Activated B cell treated with CpG ODN at 0.5 μM for 24 hours (primary cell): Measurements from ENCODE around the gene WBP1L. TPM values are rescaled to one million over a fixed set of nuclear protein-coding genes. Genes with fewer than 3 reads are reported as not detected.

ENCODE experiments used
- ATAC-seq: fragments of 200-7000 bp; cut with Tn5 transposase; one replicate; pipeline ENCODE4 v1.10.0; 2021; ENCODE audit warnings: low read depth, mild to moderate bottlenecking, moderate library complexity
- CTCF ChIA-PET: fragments of 350-600 bp; sonication (Branson Sonifier 250); formaldehyde crosslinking; loops from one replicate; lab custom pipeline; 2021; ENCODE audit warnings: antibody characterized with exemption; lab: Charles Lee
- POLR2A ChIA-PET: fragments of 350-600 bp; sonication (Branson Sonifier 250); formaldehyde crosslinking; loops from one replicate; lab custom pipeline; 2021; ENCODE audit warnings: antibody characterized with exemption; lab: Charles Lee
- DNase-seq: peaks from one replicate; pipeline ENCODE4 v3.0.0; 2022
- H3K27ac Mint-ChIP-seq: one replicate; pipeline ENCODE4 v1.8.0; 2020; ENCODE audit warnings: mixed read lengths
- H3K27me3 Mint-ChIP-seq: one replicate; pipeline ENCODE4 v1.8.0; 2021; ENCODE audit warnings: mixed read lengths
- H3K36me3 Mint-ChIP-seq: one replicate; pipeline ENCODE4 v1.8.0; 2021; ENCODE audit warnings: low read depth, mixed read lengths
- H3K4me1 Mint-ChIP-seq: one replicate; pipeline ENCODE4 v1.8.0; 2021; ENCODE audit warnings: mixed read lengths
- H3K4me3 Mint-ChIP-seq: one replicate; pipeline ENCODE4 v1.8.0; 2020; ENCODE audit warnings: mild to moderate bottlenecking, mixed read lengths
- H3K9me3 Mint-ChIP-seq: one replicate; pipeline ENCODE4 v1.8.0; 2020; ENCODE audit warnings: mixed read lengths
- CTCF ChIP-seq: fragments of 200-600 bp; IDR thresholded peaks from one replicate; pipeline ENCODE4 v1.8.0; 2022; ENCODE audit warnings: antibody characterized with exemption, mild to moderate bottlenecking
- intact Hi-C: fragments of 100-400 bp; cut with micrococcal nuclease; formaldehyde crosslinking; loops from one replicate; pipeline ENCODE4 v1.15.1; 2024
- total RNA-seq: library from RNA; stranded (reverse); gene quantifications from 2 replicates; pipeline ENCODE4 v1.2.3, GENCODE V29; 2022

WBP1L gene
- total RNA-seq, 1 donor from 2014 or later: 30.5 TPM

GRCh38 chr10:102785818-102786217 lies 42.1 kb downstream of the WBP1L start:
- no peak for DNase-seq
- ChIA-PET POLR2A (interaction anchor here (1.4 kb wide), 1 partner anchor 9 kb away, joined by 4 read pairs; no protein-coding TSS in a partner anchor), CTCF (no interaction called here)
- Mint-ChIP-seq H3K36me3 (peaks cover 32% of the 10 kb centered on the region), H3K4me1 (peaks cover 27% of the 10 kb centered on the region), H3K4me3 (no peak overlapping the region), H3K9me3 (peaks cover 4% of the 10 kb centered on the region), H3K27me3 (no peaks in the 10 kb centered on the region), H3K27ac (no peak overlapping the region)
- TF ChIP-seq CTCF: no peak
- ATAC-seq: no peak
- intact Hi-C loops: no loop called here

- intact Hi-C loops: no loop called here
- TF ChIP-seq CTCF: no peak
- H3K4me1 Mint-ChIP-seq: peaks cover 29% of the 10 kb centered on the region
- no peak overlapping the region for H3K4me3 Mint-ChIP-seq
- no peaks in the 10 kb centered on the region for H3K27me3 Mint-ChIP-seq
- DNase-seq (no peak), ATAC-seq (no peak)
- POLR2A ChIA-PET: no interaction called here
- no peak overlapping the region for H3K27ac Mint-ChIP-seq
- CTCF ChIA-PET: no interaction called here
- peaks cover 4% of the 10 kb centered on the region for H3K9me3 Mint-ChIP-seq
- H3K36me3 Mint-ChIP-seq: peaks cover 31% of the 10 kb centered on the region
Measured at GRCh38 chr10:102791754-102792395, 48.1 kb downstream of the WBP1L start.

- Mint-ChIP-seq H3K27me3 (no peaks in the 10 kb centered on the region), H3K27ac (peak overlapping the region; percentile 88), H3K4me1 (peaks cover 39% of the 10 kb centered on the region), H3K9me3 (no peaks in the 10 kb centered on the region), H3K4me3 (peak overlapping the region; percentile 68), H3K36me3 (peaks cover 42% of the 10 kb centered on the region)
- ATAC-seq (peak; percentile 58), DNase-seq (no peak)
- TF ChIP-seq CTCF: no peak
- intact Hi-C loops: loop anchor here (1.0 to 2.0 kb wide), 3 partner anchors 19 to 292 kb away; partner anchors contain the start of gene SUFU
- CTCF ChIA-PET: interaction anchor here (1.4 kb wide), 1 partner anchor 44 kb away, joined by 3 read pairs; no protein-coding TSS in a partner anchor
- POLR2A ChIA-PET: interaction anchor here (0.6 to 1.1 kb wide), 4 partner anchors 30 to 151 kb away, joined by 3 to 5 read pairs (median 4); partner anchors contain the start of genes TRIM8 and WBP1L
Measured at GRCh38 chr10:102795453-102796406, 52.0 kb downstream of the WBP1L start.

- peak; percentile 99 for ATAC-seq
- H3K27me3 Mint-ChIP-seq: no peaks in the 10 kb centered on the region
- H3K4me1 Mint-ChIP-seq: peaks cover 47% of the 10 kb centered on the region
- peak; percentile 51 for DNase-seq
- intact Hi-C loops: loop anchor here (1.0 to 2.0 kb wide), 3 partner anchors 18 to 293 kb away; partner anchors contain the start of gene SUFU
- peak overlapping the region; percentile 68 for H3K4me3 Mint-ChIP-seq
- no peak for TF ChIP-seq CTCF
- H3K36me3 Mint-ChIP-seq: peaks cover 45% of the 10 kb centered on the region
- peak overlapping the region; percentile 88 for H3K27ac Mint-ChIP-seq
- ChIA-PET CTCF (no interaction called here), POLR2A (interaction anchor here (1.0 to 1.1 kb wide), 3 partner anchors 29 to 152 kb away, joined by 3 to 5 read pairs (median 4); partner anchors contain the start of genes TRIM8 and WBP1L)
- H3K9me3 Mint-ChIP-seq: no peaks in the 10 kb centered on the region
Measured at GRCh38 chr10:102796407-102797176, 52.8 kb downstream of the WBP1L start.
